ENCODE data around the gene APOO. TPM values are rescaled to one million over a fixed set of nuclear protein-coding genes. Genes with fewer than 3 reads are reported as not detected.

APOO gene
- total and polyA plus RNA-seq, 2 of the 13 experiments (the other 11 are each of a cell fraction or from before 2014, with no cell fraction given) = 9.7 to 22.1 TPM

GRCh38 chrX:23841847-23842522, 65.8 kb downstream of the APOO start (continued):
- no peak for TF ChIP-seq AKNA (CRISPR knock-in tag; IDR thresholded peaks at IDR 0.05; ENCODE audit: borderline replicate concordance)
- TF ChIP-seq CERS6 (CRISPR knock-in tag; IDR thresholded peaks at IDR 0.05) = no peak
- peak; percentile 66; the same call in 1 of the 2 replicates for TF ChIP-seq HMG20A (CRISPR knock-in tag; IDR thresholded peaks at IDR 0.05; ENCODE audit: borderline replicate concordance)
- peak; percentile 80; the same call in 1 of the 2 replicates for TF ChIP-seq CREM (IDR thresholded peaks at IDR 0.05)
- TF ChIP-seq CREM (CRISPR knock-in tag; IDR thresholded peaks at IDR 0.05) = no peak
- no peak for TF ChIP-seq CENPT (CRISPR knock-in tag; IDR thresholded peaks at IDR 0.05; ENCODE audit: low read depth)
- TF ChIP-seq NR2C2 (CRISPR knock-in tag; IDR thresholded peaks at IDR 0.05; ENCODE audit: borderline replicate concordance) = 0 out of 2 replicates have a peak, but pooled peaks have one; percentile 22
- TF ChIP-seq SALL1 (CRISPR knock-in tag; IDR thresholded peaks at IDR 0.05) = peak; percentile 85
- no peak for TF ChIP-seq ZSCAN5A (CRISPR knock-in tag; IDR thresholded peaks at IDR 0.05; ENCODE audit: borderline replicate concordance)
- no peak for TF ChIP-seq U2AF2 (IDR thresholded peaks at IDR 0.05; ENCODE audit: low read depth, low read length)
- TF ChIP-seq DMTF1 (CRISPR knock-in tag; IDR thresholded peaks at IDR 0.05) = no peak
- peak; percentile 55; the same call in 1 of the 2 replicates for TF ChIP-seq FOXJ3 (CRISPR knock-in tag; IDR thresholded peaks at IDR 0.05; ENCODE audit: borderline replicate concordance)
- no peak for TF ChIP-seq ZNF800 (CRISPR knock-in tag; IDR thresholded peaks at IDR 0.05)
- no peak for TF ChIP-seq SPEN (CRISPR knock-in tag; IDR thresholded peaks at IDR 0.05; ENCODE audit: low read depth)
- TF ChIP-seq CHD4 (IDR thresholded peaks at IDR 0.05; ENCODE audit: borderline replicate concordance, low read length) = no peak
